HUES48 (cell line): Measurements from ENCODE around the gene PHIP.

Experiments
- H3K27ac ChIP-seq: one replicate; pipeline ENCODE4 v1.7.0; 2013; ENCODE audit warnings: low read depth, low read length, inconsistent platforms
- H3K27me3 ChIP-seq: 2 replicates; pipeline ENCODE4 v1.6.1; 2013; ENCODE audit warnings: mild to moderate bottlenecking, low read length; ENCODE audit not compliant: control insufficient read depth, insufficient read depth
- H3K36me3 ChIP-seq: 2 replicates; pipeline ENCODE4 v1.6.1; 2013; ENCODE audit warnings: low read length; ENCODE audit not compliant: control insufficient read depth, insufficient read depth
- H3K4me1 ChIP-seq: 2 replicates; pipeline ENCODE4 v1.6.1; 2013; ENCODE audit warnings: mild to moderate bottlenecking, low read length; ENCODE audit not compliant: control insufficient read depth, insufficient read depth
- H3K4me3 ChIP-seq: 2 replicates; pipeline ENCODE4 v1.5.1; 2013; ENCODE audit warnings: mild to moderate bottlenecking, low read depth, low read length
- H3K9ac ChIP-seq: 2 replicates; pipeline ENCODE4 v1.6.1; 2013; ENCODE audit warnings: mild to moderate bottlenecking, low read depth, low read length, moderate library complexity
- H3K9me3 ChIP-seq: 2 replicates; pipeline ENCODE4 v1.6.1; 2013; ENCODE audit warnings: low read length; ENCODE audit not compliant: control insufficient read depth, insufficient read depth

The PHIP gene

DNA sequence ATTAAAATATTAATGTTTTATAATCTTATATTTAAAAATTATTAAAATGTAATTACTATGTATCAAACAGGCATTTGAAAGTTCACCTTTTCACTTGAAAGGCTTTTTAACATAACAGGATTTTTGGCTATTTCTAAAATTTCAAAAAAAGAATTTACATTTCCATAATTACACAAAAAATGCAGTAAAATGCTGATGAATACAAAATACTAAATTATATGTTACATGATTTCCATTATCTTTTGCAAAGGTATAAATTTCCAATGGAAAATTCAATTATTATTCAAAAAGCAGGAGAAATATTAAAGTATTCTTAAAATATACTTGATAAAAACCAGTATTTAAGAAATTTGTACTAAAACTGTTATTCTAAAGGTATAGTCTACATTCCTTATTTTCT is 66.1 kb downstream of the PHIP start:
- Histone ChIP-seq H3K9ac (no peak overlapping the region), H3K36me3 (peaks cover 93% of the 10 kb centered on the region)

DNA sequence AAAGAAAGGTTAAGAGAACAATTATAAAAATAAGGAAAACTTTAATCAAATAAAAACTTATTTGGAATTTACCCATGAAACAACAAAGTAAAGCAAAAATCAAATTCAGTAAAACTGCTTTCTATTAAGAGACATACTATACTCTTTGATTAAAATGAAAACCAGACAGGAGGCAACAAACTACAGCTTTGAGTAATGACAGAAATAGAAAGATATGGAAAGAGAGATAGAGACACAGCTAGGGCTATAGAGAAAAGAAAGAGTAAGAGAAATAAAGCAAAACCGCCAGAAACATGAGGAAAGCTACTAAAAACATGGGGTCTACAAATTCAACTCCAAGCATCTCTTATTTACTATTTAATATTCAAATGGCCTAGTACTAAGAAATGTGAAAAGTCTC is 67.6 kb downstream of the PHIP start:
- no peaks in the 10 kb centered on the region for H3K27me3 ChIP-seq
- H3K9ac ChIP-seq: no peak overlapping the region
- no peaks in the 10 kb centered on the region for H3K4me1 ChIP-seq
- no peak overlapping the region for H3K27ac ChIP-seq
- no peaks in the 10 kb centered on the region for H3K9me3 ChIP-seq
- H3K36me3 ChIP-seq: peaks cover 93% of the 10 kb centered on the region
- H3K4me3 ChIP-seq: no peak overlapping the region

More for the DNA sequence above, 66.1 kb downstream of the PHIP start:
- H3K27ac ChIP-seq: no peak overlapping the region
- H3K27me3 ChIP-seq: no peaks in the 10 kb centered on the region
- H3K4me3 ChIP-seq: no peak overlapping the region
- H3K4me1 ChIP-seq: no peaks in the 10 kb centered on the region
- no peaks in the 10 kb centered on the region for H3K9me3 ChIP-seq

DNA sequence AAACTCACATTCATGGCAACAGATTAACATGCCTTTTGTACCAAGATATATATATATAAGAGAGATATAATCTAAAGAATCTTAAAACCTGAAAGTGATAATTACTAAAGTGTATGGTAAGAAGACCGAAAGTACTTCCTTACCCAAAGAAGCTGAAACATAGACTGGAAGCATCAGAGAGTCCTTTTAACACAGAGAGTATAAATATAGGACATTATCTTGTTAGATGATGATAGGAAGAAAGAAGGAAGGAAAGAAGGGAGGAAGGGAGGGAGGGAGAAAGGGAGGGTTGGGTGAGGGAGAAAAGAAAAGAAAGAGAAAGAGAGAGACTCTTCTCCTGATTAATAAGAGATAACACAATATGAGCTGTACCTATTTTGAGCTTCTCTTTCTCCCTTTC is 68.2 kb downstream of the PHIP start:
- Histone ChIP-seq H3K36me3 (peaks cover 93% of the 10 kb centered on the region), H3K27me3 (no peaks in the 10 kb centered on the region), H3K4me3 (no peak overlapping the region), H3K27ac (no peak overlapping the region), H3K9ac (no peak overlapping the region), H3K9me3 (no peaks in the 10 kb centered on the region), H3K4me1 (no peaks in the 10 kb centered on the region)

DNA sequence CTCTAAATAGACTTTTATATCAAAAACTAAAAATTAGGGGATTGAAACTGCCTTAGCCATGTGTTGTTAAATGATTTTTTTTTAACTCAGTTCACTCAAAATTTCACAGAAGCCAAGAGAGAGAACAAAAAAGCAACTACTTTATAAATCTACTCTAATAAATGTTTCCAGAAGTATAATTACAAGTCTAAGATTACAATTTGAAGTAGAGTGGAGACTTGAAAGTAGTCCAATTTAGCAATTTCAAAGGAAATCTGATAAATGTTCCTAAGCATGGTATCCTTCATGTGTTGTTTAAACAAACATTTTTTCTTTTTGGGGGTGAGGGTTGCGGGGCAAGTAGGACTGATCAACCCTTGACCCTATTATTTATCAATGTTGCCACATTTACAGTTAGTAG is 72.6 kb downstream of the PHIP start:
- no peak overlapping the region for H3K27ac ChIP-seq
- H3K36me3 ChIP-seq: peaks cover 95% of the 10 kb centered on the region
- H3K27me3 ChIP-seq: no peaks in the 10 kb centered on the region
- no peaks in the 10 kb centered on the region for H3K9me3 ChIP-seq
- no peak overlapping the region for H3K4me3 ChIP-seq
- H3K9ac ChIP-seq: no peak overlapping the region
- H3K4me1 ChIP-seq: no peaks in the 10 kb centered on the region

DNA sequence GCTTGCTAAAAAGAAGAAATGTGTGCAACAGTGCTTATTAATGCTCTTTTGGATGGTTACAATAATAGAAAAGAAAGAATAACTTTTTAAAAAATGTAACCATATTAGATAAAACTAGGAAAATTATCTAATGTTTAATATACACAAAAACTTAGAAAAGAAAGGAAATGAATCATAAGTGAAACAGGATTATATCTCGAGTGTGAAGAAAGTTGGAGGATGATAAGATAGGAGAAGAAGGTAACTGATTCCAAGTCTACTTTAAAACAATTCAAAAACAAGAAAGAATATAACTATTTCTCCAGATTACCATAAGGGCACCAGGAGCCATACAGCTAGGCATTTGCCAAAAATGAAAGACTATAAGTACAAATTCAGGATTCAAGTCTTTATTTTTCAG is 73.0 kb downstream of the PHIP start:
- no peaks in the 10 kb centered on the region for H3K4me1 ChIP-seq
- peaks cover 95% of the 10 kb centered on the region for H3K36me3 ChIP-seq
- H3K9ac ChIP-seq: no peak overlapping the region

DNA sequence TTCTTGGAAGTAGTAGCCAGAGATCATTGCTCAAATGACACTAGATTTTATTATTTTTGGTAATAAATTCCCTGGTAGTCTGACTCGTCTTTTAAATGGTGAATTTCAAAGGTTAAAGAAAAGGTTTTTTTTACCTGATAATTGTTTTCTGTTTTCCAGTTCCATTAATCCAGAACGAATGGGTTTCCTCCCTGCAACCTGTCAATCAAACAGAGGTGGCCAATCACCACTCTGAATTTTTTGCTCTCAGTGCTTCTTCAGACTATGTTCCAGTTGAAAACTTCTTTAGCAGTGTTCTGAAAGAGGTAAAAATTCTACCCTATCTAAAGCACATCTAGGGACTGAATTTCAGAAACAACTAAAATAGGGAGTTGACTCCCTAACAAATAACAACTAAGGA is 73.8 kb downstream of the PHIP start:
- Histone ChIP-seq H3K4me1 (no peaks in the 10 kb centered on the region), H3K4me3 (no peak overlapping the region), H3K36me3 (peaks cover 95% of the 10 kb centered on the region), H3K9ac (no peak overlapping the region), H3K27ac (no peak overlapping the region), H3K9me3 (no peaks in the 10 kb centered on the region), H3K27me3 (no peaks in the 10 kb centered on the region)

More for the DNA sequence above, 73.0 kb downstream of the PHIP start:
- Histone ChIP-seq H3K4me3 (no peak overlapping the region), H3K27ac (no peak overlapping the region), H3K9me3 (no peaks in the 10 kb centered on the region), H3K27me3 (no peaks in the 10 kb centered on the region)

DNA sequence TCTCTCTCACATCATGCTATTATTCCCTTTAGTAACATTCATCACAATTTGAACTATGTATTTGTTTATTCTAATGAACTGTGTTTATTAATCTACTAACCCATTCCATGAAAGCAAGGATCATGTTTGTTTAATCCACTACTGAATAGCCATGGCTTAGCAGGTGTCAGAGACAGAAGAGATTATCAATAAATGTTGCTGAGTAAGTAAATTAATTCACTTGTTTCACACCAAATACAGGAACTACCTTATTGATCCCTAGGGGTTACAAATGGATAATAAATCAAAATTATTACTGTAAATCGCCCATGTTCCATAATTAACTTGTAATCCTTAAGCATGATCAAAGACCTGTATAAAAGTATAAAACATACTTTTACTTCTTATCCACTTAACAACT is 76.6 kb downstream of the PHIP start:
- Histone ChIP-seq H3K27ac (no peak overlapping the region), H3K4me1 (no peaks in the 10 kb centered on the region), H3K9ac (no peak overlapping the region), H3K36me3 (peaks cover 100% of the 10 kb centered on the region), H3K9me3 (no peaks in the 10 kb centered on the region), H3K27me3 (no peaks in the 10 kb centered on the region), H3K4me3 (no peak overlapping the region)

DNA sequence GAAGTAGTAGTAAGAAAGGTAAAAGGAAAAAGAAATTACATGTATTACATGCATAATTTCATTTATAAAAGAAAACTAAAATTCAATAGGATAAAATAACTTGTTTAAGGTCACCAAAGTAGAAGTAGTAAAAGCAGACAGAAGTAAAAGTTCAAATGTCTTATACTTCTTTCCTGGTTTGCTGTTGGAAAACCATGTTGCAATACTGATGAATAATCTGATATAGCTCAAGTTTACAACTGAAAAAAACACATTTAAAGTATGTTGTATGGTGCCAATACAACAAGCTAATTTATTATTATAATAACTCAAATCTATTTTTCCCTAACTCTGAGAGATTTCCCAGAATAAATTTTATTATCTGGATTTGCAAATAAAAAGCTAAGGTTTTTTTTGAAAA is 78.3 kb downstream of the PHIP start:
- Histone ChIP-seq H3K9ac (no peak overlapping the region), H3K36me3 (peaks cover 100% of the 10 kb centered on the region), H3K4me1 (no peaks in the 10 kb centered on the region), H3K27ac (no peak overlapping the region), H3K27me3 (no peaks in the 10 kb centered on the region), H3K4me3 (no peak overlapping the region), H3K9me3 (no peaks in the 10 kb centered on the region)

DNA sequence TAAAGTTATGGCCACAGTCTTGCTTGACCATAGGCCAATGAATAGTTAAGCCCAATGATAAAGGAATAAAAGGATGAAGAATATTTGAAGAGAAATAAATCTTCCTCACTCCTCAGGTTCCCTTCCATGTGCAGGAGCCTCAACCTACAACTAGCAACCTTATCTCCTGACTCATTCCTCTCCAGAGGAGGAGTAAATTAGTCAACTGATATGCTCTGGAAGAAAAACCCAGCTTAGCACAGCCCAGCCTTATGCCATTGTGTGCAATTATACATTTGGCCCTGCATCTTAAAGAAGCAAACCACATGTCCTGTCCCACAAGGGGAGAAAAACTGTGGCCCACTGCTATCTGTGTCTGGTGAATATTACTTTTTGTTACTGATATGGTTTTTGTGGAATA is 82.1 kb downstream of the PHIP start:
- H3K4me1 ChIP-seq: no peaks in the 10 kb centered on the region
- H3K27me3 ChIP-seq: no peaks in the 10 kb centered on the region
- no peak overlapping the region for H3K27ac ChIP-seq
- H3K9me3 ChIP-seq: no peaks in the 10 kb centered on the region
- no peak overlapping the region for H3K4me3 ChIP-seq
- H3K36me3 ChIP-seq: peaks cover 98% of the 10 kb centered on the region
- H3K9ac ChIP-seq: no peak overlapping the region

DNA sequence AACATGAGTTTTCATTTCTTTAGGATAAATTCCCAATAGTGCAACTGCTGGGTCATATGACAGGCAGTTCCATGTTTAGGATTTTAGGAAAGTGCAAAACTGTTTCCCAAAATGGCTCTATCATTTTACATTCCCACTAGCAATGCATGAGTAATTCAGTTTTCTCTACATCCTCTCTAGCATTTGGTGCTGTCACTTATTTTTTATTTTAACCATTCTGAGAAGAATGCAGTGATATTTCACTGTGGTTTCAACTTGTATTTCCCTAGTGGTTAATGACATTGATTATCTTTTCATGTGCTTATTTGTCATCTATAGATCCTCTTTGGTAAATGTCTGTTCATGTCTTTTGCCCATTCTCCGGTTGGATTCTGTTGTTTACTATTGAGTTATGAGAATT is 82.7 kb downstream of the PHIP start:
- Histone ChIP-seq H3K9me3 (no peaks in the 10 kb centered on the region), H3K4me1 (no peaks in the 10 kb centered on the region), H3K36me3 (peaks cover 98% of the 10 kb centered on the region), H3K9ac (no peak overlapping the region), H3K27ac (no peak overlapping the region), H3K4me3 (no peak overlapping the region), H3K27me3 (no peaks in the 10 kb centered on the region)

DNA sequence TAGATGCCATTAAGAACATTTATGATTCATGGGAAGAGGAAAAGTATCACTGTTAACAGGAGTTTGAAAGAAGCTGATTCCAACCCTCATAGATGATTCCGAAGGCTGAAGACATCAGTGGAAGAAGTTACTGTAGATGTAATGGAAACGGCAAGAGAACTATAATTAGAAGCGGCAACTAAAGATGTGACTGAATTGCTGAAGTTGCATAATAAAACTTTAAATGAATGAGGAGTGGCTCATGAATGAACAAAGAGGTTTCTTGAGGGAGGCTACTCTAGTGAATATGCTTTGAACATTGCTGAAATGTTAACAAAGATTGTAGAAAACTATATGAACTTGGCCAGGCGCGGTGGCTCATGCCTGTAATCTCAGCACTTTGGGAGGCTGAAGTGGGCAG is 84.1 kb downstream of the PHIP start:
- no peaks in the 10 kb centered on the region for H3K9me3 ChIP-seq
- H3K9ac ChIP-seq: no peak overlapping the region
- peaks cover 98% of the 10 kb centered on the region for H3K36me3 ChIP-seq
- no peak overlapping the region for H3K4me3 ChIP-seq
- H3K27me3 ChIP-seq: no peaks in the 10 kb centered on the region
- no peaks in the 10 kb centered on the region for H3K4me1 ChIP-seq
- H3K27ac ChIP-seq: no peak overlapping the region

DNA sequence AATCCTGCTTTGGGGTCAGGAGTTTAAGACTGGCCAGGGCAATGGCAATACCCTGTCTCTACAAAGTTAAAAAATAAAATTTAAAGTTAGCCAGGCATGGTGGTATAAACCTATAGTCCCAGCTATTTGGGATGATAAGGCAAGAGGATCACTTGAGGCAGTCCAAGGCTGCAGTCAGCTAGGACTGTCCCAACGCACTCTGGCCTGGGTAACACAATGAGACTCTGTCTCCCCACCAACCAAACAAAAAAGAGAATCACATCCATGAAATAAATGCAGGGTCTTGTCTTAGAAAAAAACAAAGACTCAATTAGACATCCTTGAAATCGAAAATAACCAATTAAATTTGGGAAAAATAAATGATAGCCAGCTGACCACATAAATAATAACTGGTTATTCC is 88.9 kb downstream of the PHIP start:
- Histone ChIP-seq H3K36me3 (peaks cover 98% of the 10 kb centered on the region), H3K4me3 (no peak overlapping the region)

More for the DNA sequence above, 88.9 kb downstream of the PHIP start:
- Histone ChIP-seq H3K27me3 (no peaks in the 10 kb centered on the region), H3K27ac (no peak overlapping the region), H3K9ac (no peak overlapping the region), H3K4me1 (no peaks in the 10 kb centered on the region), H3K9me3 (no peaks in the 10 kb centered on the region)
